Activated CD4-positive, alpha-beta T cell treated with anti-CD3 and anti-CD28 coated beads for 36 hours (primary cell): Measurements from ENCODE around the gene ITGB1BP1. TPM values are rescaled to one million over a fixed set of nuclear protein-coding genes. Genes with fewer than 3 reads are reported as not detected.

Source experiments
- ATAC-seq: fragments of 200-7000 bp; cut with Tn5 transposase; one replicate; pipeline ENCODE4 v1.10.0; 2021; ENCODE audit warnings: mild to moderate bottlenecking, moderate library complexity
- CTCF ChIA-PET: fragments of 350-600 bp; sonication (Branson Sonifier 250); formaldehyde crosslinking; loops from one replicate; lab custom pipeline; 2021; ENCODE audit warnings: antibody characterized with exemption; lab: Charles Lee
- POLR2A ChIA-PET: fragments of 350-600 bp; sonication (Branson Sonifier 250); formaldehyde crosslinking; loops from one replicate; lab custom pipeline; 2021; ENCODE audit warnings: antibody characterized with exemption, inconsistent platforms; lab: Charles Lee
- DNase-seq: peaks from one replicate; pipeline ENCODE4 v3.0.0-alpha.2; 2020
- H3K27ac Mint-ChIP-seq: one replicate; pipeline ENCODE4 v1.8.0; 2021; ENCODE audit warnings: mixed read lengths
- H3K27me3 Mint-ChIP-seq: one replicate; pipeline ENCODE4 v1.8.0; 2021; ENCODE audit warnings: mixed read lengths
- H3K36me3 Mint-ChIP-seq: one replicate; pipeline ENCODE4 v1.8.0; 2021; ENCODE audit warnings: low read depth, mixed read lengths
- H3K4me1 Mint-ChIP-seq: one replicate; pipeline ENCODE4 v1.8.0; 2021; ENCODE audit warnings: mixed read lengths
- H3K4me3 Mint-ChIP-seq: one replicate; pipeline ENCODE4 v1.8.0; 2021; ENCODE audit warnings: mild to moderate bottlenecking, moderate library complexity, mixed read lengths
- H3K9me3 Mint-ChIP-seq: one replicate; pipeline ENCODE4 v1.8.0; 2021; ENCODE audit warnings: low read depth, mixed read lengths
- intact Hi-C, 2 experiments: fragments of 100-400 bp; cut with DNase I in 1 of 2; cut with micrococcal nuclease in 1 of 2; formaldehyde crosslinking; loops; one replicate each; pipeline versions ENCODE4 v1.14.2 to v1.15.1; 2022 to 2024; cut with DNase I, micrococcal nuclease
- total RNA-seq, 2 experiments: library from RNA; stranded (reverse); gene quantifications; one replicate each; pipeline ENCODE4 v1.2.3, GENCODE V29; 2021

Gene ITGB1BP1
- total RNA-seq, 2 experiments from 2014 or later, result 89.7 to 92.1 TPM

DNA sequence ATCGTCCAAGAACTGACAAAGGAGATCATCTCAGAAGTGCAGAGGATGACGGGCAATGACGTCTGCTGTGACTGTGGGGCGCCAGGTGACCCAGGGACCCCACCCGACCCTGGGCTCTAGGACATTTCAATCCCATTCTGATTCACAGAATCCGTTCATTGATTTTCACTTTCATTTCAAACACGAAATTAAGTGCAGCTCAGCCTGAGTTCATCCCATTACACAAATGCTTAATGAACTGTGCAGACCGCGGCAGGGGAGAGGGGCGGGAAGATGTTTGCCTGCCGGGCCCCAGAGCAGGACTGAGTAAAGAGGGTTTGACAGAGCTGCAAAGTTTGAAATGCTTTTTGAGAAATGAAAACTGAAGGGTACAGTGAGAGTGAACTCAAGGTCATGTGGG, 67.1 kb downstream of the ITGB1BP1 start:
- CTCF ChIA-PET, result interaction anchor here (0.6 to 0.7 kb wide), 2 partner anchors 19 to 495 kb away, joined by 3 read pairs; no protein-coding TSS in a partner anchor

DNA sequence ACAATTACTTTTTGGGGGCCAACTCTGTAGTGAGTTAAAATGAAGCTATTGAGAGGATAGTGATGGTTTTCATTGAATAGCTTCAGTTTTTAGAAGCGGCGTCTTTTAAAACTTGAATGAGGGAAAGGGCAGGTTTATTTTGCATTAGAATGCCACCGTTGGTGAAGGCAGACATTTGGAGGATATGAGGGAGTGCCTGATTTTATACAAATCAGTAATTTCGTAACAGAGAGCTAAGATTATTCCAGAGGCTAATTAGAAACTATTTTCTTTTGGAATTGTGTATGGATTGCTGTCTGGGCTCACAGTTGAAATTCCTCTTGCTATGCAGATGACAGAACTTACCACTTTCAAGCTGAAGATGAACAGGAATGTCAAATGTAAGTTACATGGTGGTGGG, 67.6 kb downstream of the ITGB1BP1 start:
- no peak for DNase-seq
- H3K4me1 Mint-ChIP-seq, result no peaks in the 10 kb centered on the region
- CTCF ChIA-PET, result interaction anchor here (0.7 to 1.1 kb wide), 2 partner anchors 18 to 67 kb away, joined by 3 read pairs; partner anchors contain the start of gene ITGB1BP1
- POLR2A ChIA-PET, result interaction anchor here (0.7 kb wide), 2 partner anchors 15 to 368 kb away, joined by 3 read pairs; no protein-coding TSS in a partner anchor
- intact Hi-C loops, result no loop called here
- no peak overlapping the region for H3K4me3 Mint-ChIP-seq
- H3K27ac Mint-ChIP-seq, result no peak overlapping the region
- no peaks in the 10 kb centered on the region for H3K9me3 Mint-ChIP-seq
- peaks cover 14% of the 10 kb centered on the region for H3K27me3 Mint-ChIP-seq
- no peak for ATAC-seq
- no peaks in the 10 kb centered on the region for H3K36me3 Mint-ChIP-seq

More for the DNA sequence above, 67.1 kb downstream of the ITGB1BP1 start:
- H3K36me3 Mint-ChIP-seq, result no peaks in the 10 kb centered on the region
- intact Hi-C loops, result no loop called here
- DNase-seq (no peak), ATAC-seq (no peak)
- no peaks in the 10 kb centered on the region for H3K9me3 Mint-ChIP-seq
- H3K27me3 Mint-ChIP-seq, result peaks cover 14% of the 10 kb centered on the region
- H3K27ac Mint-ChIP-seq, result no peak overlapping the region
- no peaks in the 10 kb centered on the region for H3K4me1 Mint-ChIP-seq
- no peak overlapping the region for H3K4me3 Mint-ChIP-seq
- POLR2A ChIA-PET, result interaction anchor here (0.7 kb wide), 1 partner anchor 14 kb away, joined by 3 read pairs; no protein-coding TSS in a partner anchor

DNA sequence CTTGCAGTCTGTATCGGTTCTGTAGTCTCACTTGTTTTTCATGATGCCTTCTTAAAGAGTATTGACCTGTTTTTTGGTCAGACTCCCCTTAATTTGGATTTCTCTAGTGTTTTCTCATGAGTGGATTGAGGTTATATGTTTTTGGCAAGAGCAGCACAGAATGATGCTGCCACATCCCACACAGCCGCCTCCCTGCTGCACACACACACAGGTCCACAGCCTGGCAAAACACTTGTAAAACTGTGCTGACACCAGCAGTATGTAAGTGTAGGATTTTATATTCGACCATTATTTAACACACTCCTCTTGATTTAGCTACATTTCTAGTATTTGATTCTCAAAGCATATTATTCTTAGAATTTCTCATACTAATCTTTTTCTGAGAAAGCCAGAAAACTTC, 68.1 kb downstream of the ITGB1BP1 start:
- H3K4me3 Mint-ChIP-seq, result no peak overlapping the region
- H3K9me3 Mint-ChIP-seq, result no peaks in the 10 kb centered on the region
- H3K4me1 Mint-ChIP-seq, result no peaks in the 10 kb centered on the region
- H3K36me3 Mint-ChIP-seq, result no peaks in the 10 kb centered on the region
- H3K27ac Mint-ChIP-seq, result no peak overlapping the region
- POLR2A ChIA-PET, result interaction anchor here (0.7 kb wide), 1 partner anchor 368 kb away, joined by 3 read pairs; no protein-coding TSS in a partner anchor
- H3K27me3 Mint-ChIP-seq, result peaks cover 14% of the 10 kb centered on the region
- ATAC-seq, result no peak
- no peak for DNase-seq
- intact Hi-C loops, result no loop called here
- CTCF ChIA-PET, result interaction anchor here (1.1 kb wide), 1 partner anchor 68 kb away, joined by 3 read pairs; the partner anchor contains the start of gene ITGB1BP1

DNA sequence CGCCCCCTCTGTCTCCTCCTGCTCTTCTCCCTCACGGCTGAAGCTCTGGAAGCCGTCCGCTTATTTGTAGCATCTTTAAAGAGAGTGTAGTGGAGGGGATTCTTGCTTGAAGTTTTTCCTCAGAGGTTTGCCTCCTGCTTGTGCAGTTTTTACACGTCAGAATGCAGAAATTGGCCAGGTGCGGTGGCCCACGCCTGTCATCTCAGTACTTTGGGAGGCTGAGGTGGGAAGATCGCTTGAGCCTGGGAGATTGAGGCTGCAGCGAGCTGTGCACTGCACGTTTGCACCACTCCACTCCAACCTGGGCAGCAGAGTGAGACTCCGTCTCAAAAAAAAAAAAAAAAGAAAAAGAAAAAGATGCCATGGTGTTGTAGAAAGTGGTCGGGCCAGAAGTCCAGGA, 69.0 kb downstream of the ITGB1BP1 start:
- H3K36me3 Mint-ChIP-seq, result no peaks in the 10 kb centered on the region
- ChIA-PET CTCF (no interaction called here), POLR2A (no interaction called here)
- no peak for ATAC-seq
- intact Hi-C loops, result no loop called here
- H3K27ac Mint-ChIP-seq, result no peak overlapping the region
- H3K4me3 Mint-ChIP-seq, result no peak overlapping the region
- H3K27me3 Mint-ChIP-seq, result peaks cover 14% of the 10 kb centered on the region
- DNase-seq, result no peak
- H3K4me1 Mint-ChIP-seq, result no peaks in the 10 kb centered on the region
- H3K9me3 Mint-ChIP-seq, result no peaks in the 10 kb centered on the region

Other genes starting within 250 kb of the ITGB1BP1 start
- under 1 TPM; 0.21 to 0.26 TPM for gene ASAP2, start 216.7 kb downstream of the ITGB1BP1 start, total RNA-seq
- 100 to 1,000 TPM in 1 of 2 experiments, 10 to 100 TPM in 1; 72.3 to 103 TPM for gene CPSF3, start 126 bp upstream of the ITGB1BP1 start, total RNA-seq
- gene IAH1, start 51.0 kb upstream of the ITGB1BP1 start, total RNA-seq, result 10 to 100 TPM; 53.7 to 63.7 TPM
- gene ADAM17, start 132.3 kb upstream of the ITGB1BP1 start, total RNA-seq, result 10 to 100 TPM; 20.2 to 23.1 TPM
- 100 to 1,000 TPM; 370 to 508 TPM for gene YWHAQ, start 207.5 kb upstream of the ITGB1BP1 start, total RNA-seq